HG03469 (cell line): ENCODE data around the gene ZBTB24.

Experiments used
- ATAC-seq: cut with Tn5 transposase; IDR thresholded peaks from one replicate; pipeline ENCODE4 v1.9.1; 2021; ENCODE audit warnings: mild to moderate bottlenecking, moderate library complexity, moderate number of reproducible peaks; ENCODE audit not compliant: unreplicated experiment

ZBTB24 gene

DNA sequence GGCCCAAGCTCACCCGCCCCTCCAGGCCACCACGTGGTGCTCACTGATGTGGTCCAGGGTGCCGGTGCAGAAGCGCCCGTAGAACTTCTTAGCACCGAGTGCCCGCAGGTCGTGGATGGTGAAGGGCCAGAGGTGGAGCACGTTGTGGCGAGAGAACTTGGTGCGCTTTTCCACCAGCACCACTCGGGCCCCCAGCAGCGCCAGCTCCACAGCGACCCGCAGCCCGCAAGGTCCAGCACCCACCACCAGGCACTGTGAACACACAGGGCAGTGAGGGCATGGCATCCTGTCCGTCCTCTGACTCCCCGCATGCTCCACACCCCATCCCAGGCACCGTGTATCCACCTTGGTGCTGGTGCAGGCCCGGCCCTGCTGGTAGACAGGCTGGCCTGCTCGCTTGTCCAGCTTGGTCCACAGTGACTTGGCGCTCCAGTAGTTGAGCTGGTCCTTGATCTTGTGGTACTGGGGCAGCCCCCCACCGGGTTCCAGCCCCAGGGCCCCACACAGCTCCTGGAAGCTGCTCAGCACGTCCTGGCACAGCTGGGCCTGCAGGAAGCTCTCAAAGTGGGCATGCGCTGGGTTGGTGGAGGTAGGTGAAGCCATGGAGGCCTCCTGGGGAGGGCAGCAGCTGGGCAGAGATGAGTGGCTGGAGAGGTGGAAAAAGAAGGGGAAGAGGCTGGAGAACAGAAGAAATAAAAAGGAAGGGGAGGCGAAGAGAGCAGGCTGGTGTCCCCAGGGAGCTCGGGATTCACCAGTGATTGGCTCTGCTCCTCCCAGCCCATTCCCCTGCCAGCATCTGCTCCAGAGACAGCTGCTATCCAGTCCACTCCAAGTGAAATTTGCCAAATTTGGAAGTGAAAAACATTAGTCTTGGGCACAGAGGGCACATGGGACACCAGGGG lies 29.2 kb downstream of the ZBTB24 start:
- ATAC-seq: no peak

DNA sequence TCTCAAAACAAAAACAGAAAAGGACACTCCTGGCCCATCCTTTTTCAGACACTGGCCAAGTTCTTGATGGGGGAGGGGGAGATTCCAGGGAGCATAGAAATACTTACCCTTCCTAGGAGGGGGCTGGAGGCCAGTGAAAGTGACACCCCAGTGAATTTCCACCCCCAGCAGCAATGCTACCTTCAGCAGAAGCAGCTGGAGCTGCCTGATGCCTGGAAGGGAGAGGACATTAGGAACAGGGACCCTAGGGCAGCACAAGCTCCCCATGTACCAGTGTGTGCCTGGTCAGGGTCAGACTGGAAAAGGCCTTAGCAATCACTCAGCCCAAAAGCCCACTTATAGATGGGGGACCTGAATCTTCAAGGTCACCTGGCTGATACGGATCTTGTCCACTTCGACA lies 29.9 kb downstream of the ZBTB24 start:
- no peak for ATAC-seq

DNA sequence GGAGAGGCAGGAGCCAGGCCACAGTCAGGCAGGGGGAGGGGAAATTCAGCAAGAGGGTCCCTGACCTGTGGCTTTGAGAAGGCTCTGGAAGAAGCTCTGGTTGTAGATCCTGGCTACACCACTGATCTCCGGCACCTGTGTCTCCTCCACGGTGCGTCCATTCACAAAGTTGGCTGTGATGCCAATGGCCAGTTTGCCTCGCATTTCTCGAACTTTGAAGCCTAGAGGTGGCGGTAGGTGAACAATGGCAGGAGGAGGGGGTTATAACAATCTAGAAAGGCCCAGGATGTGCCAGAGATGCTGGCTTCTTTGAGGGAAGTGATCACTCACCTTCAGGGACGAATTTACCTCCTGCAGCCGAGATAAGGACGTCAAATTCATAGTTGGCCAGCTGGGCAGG lies 30.8 kb downstream of the ZBTB24 start:
- ATAC-seq: no peak

GRCh38 chr6:109451376-109451775 lies 31.6 kb downstream of the ZBTB24 start:
- ATAC-seq: no peak

GRCh38 chr6:109450801-109451200 lies 32.2 kb downstream of the ZBTB24 start:
- no peak for ATAC-seq

DNA sequence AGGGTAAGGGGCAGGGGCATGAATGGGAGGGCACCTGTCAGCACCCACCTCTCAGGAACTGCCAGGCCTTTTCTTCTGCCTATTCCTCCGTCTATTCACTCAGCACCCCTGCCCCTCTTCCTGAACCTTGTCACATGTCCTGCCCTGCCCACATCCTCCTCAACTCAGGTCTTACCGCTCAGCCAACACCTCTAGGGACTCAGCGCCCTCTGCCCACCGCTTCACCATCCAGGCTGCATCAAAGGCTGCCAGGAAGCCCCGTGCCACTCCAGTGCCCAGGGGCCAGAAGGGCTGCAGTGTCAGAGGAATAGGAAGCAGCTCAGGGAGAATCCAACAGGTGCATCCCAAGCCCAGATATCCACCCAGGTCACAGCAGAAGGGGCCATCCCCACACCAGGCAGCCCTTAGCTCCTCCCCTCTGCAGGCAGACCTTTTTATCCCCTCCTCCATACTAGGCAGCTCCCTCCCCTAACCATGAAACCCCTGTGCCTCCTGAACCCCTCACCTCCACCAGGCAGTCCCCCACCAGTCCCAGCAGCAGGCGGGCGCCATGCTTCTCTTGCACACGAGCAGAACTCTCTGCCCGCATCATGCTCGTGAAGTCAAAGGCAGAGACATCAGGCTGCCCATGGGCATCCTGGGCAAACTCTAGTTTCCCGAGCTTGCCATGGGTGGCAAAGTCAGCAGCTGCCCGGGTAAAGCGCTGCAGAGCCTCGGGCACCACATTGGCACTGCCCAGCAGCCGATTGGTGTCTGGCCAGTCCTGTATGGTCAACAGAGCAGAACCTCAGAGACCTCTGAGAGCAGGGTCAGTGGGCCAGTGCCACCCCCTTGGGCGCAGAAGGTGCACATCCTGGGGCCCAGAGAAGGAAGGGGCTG lies 33.0 kb downstream of the ZBTB24 start:
- no peak for ATAC-seq

- no peak for ATAC-seq
Measured at GRCh38 chr6:109449064-109449794, 33.8 kb downstream of the ZBTB24 start.

- no peak for ATAC-seq
Measured at GRCh38 chr6:109448615-109449014, 34.4 kb downstream of the ZBTB24 start.

GRCh38 chr6:109447878-109448555 lies 35.0 kb downstream of the ZBTB24 start:
- no peak for ATAC-seq

- ATAC-seq: no peak
Measured at GRCh38 chr6:109447087-109447486, 35.9 kb downstream of the ZBTB24 start.

- no peak for ATAC-seq
Measured at GRCh38 chr6:109446541-109446940, 36.5 kb downstream of the ZBTB24 start.

GRCh38 chr6:109446072-109446471 lies 36.9 kb downstream of the ZBTB24 start:
- ATAC-seq: no peak

DNA sequence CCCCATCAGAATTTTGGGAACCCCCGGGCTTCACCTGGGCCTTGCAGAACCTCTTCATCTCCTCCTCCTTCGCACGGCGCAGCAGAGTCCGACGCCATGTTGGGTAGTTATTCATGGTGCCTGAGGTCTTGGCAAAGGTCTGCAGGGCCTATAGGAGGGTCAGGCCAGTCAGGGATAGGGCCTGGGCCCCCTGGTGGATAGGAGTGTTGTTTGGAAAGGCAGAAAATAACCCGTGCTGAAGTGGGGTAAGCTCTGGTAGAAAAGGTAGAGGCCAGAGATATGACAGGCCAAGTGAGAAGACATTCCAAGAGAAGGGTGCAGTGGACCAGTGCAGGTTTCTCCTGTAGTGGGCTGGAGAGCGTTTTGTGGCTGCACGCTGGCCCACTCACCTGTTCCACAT lies 37.6 kb downstream of the ZBTB24 start:
- no peak for ATAC-seq

- no peak for ATAC-seq
Measured at GRCh38 chr6:109443425-109443950, 39.5 kb downstream of the ZBTB24 start.

DNA sequence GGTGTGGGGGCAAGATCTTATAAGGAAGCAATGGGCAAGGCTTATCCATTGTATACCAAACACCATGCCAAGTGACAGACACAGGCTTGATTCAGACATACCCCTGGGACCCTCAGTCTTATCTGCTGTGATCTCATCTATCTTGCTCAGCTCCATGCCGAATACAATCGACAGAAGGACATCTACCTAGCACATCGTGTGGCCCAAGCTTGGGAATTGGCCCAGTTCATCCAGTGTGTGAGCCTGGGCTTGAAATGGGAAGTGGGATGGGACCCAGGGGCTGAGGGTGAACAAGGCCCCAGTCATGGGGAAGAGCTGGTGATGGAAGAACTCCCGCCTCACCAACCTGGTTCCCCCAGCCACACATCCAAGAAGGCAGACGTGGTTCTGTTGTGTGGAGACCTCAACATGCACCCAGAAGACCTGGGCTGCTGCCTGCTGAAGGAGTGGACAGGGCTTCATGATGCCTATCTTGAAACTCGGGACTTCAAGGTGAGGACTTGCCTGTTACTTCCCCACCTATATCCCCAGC lies 40.6 kb downstream of the ZBTB24 start:
- no peak for ATAC-seq

- no peak for ATAC-seq
Measured at GRCh38 chr6:109441069-109441816, 41.8 kb downstream of the ZBTB24 start.

DNA sequence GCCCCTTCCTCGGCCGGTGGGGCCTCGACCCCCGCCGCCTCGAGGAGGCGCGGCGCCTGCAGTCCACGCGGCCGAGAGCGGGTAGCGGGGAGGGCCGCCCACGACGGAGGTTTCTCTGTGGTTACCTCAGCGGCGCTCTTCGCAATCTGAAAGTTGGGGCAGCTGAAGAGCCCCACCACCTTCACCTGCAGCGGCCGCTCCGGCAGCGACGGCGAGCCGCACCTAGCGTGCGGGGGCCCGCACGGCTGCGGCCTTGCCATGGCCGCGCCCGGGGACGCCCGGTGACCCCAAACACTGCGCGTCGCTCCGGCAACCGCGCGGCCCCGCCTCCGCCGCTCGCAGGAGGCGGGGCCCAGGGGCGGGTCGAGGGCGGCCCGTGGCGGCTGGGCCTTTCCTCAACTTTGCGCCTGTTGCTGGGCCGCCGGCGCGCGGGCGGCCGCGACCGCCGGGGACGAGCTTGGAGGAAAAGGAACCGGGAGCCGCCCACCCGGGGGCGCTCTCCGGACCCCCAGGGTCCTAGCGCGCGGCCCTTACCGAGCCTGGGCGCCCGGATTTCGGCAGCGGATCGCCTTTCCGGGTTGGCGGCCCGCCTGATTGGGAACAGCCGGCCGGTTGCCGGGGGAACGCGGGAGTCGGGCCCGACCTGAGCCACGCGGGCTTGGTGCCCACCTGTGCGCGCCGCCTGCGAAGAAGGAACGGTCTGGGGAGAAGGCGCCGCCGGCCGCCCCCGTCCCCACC lies 42.5 kb downstream of the ZBTB24 start, which contains the start of the genes PPIL6 and SMPD2:
Gene PPIL6 (minus strand): TSS at position 298 of the 738 bp plus-strand sequence. CDS start 38 bp downstream, at position 260.
Gene SMPD2 (plus strand): TSS at position 394 of the 738 bp plus-strand sequence. CDS start 398 bp downstream, outside the sequence.
- ATAC-seq: peak; percentile 78

DNA sequence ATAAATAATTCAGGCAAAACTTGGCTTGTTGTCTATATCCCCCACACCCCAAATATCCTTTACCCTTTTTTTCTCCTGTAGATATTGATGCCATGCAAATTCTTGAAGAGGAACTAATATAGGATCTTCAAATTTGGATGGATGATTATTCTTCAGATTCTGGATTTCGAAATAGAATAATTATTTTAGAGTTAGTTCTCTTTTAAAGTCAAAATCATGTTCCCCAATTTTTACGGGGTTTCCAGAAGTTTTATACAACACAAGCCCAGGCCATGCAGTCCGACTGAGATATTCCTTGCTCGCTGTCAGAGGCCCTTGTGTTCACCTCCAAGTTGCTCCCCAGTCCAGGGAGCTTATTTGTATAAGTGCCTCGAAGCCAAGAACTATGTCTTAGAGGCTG lies 47.0 kb downstream of the ZBTB24 start:
- no peak for ATAC-seq
